ENCODE data around the gene CYYR1.

Gene CYYR1

DNA sequence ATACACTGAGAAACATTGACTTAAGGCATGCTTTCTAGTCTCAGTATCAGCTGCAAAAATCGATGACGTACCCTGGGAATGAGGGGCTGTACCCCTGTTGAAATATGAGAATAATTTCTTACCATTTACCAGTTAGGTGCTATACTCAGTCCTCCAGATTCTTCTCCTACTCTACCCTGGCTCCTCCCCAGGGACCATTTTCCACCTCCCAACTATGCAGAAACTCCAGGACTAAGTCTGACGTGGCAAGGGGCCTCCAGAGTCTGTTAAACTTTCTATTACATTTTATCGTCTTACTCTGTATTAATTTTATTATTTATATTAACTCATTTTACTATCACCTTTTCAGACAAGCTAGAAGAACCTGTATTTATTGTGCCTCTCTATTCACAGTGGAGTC is 124.3 kb downstream of the CYYR1 start:
- Histone ChIP-seq H3K27ac (ENCODE audit: insufficient read depth, low read length, poor library complexity, severe bottlenecking) (no peak overlapping the region), H3K36me3 (ENCODE audit: control insufficient read depth, insufficient read depth, low read length) (no peaks in the 10 kb centered on the region), H3K4me3 (ENCODE audit: insufficient read depth, low read depth, low read length, poor library complexity, severe bottlenecking) (no peak overlapping the region), H3K27me3 (replicated peaks; ENCODE audit: control insufficient read depth, insufficient read depth, low read length, poor library complexity, severe bottlenecking) (no peaks in the 10 kb centered on the region), H3K4me1 (ENCODE audit: control insufficient read depth, insufficient read depth, low read length, poor library complexity, severe bottlenecking) (no peaks in the 10 kb centered on the region), H3K9me3 (ENCODE audit: control insufficient read depth, low read length) (no peaks in the 10 kb centered on the region)
- DNase-seq, result no peak

DNA sequence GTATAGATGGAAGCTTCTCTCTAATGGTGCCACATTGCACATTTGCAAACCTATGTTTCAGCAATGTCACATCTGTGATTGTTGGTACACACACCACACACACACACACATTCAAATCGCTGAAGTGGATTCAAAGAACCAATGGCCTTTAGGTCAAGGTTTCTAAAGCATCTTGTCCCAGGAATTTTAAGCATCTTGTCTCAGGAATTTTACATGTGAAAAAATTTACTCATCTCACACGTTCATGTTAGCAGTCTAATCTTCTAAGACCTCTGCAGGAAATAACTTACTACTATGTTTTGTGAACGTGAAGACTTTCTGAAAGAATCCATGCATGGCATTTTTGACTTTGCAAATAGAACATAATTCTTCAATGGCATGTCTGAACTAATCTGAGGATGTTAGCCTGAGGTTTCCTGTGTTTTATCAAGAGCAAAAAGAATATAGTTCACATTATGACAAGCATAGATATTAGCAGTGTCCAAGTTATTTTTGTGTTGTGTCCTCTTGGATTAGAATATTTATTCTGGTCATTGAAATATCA is 125.1 kb downstream of the CYYR1 start:
- no peak for DNase-seq
- Histone ChIP-seq H3K4me1 (ENCODE audit: control insufficient read depth, insufficient read depth, low read length, poor library complexity, severe bottlenecking) (no peaks in the 10 kb centered on the region), H3K36me3 (ENCODE audit: control insufficient read depth, insufficient read depth, low read length) (no peaks in the 10 kb centered on the region), H3K4me3 (ENCODE audit: insufficient read depth, low read depth, low read length, poor library complexity, severe bottlenecking) (no peak overlapping the region), H3K27me3 (replicated peaks; ENCODE audit: control insufficient read depth, insufficient read depth, low read length, poor library complexity, severe bottlenecking) (no peaks in the 10 kb centered on the region), H3K27ac (ENCODE audit: insufficient read depth, low read length, poor library complexity, severe bottlenecking) (no peak overlapping the region), H3K9me3 (ENCODE audit: control insufficient read depth, low read length) (no peaks in the 10 kb centered on the region)

DNA sequence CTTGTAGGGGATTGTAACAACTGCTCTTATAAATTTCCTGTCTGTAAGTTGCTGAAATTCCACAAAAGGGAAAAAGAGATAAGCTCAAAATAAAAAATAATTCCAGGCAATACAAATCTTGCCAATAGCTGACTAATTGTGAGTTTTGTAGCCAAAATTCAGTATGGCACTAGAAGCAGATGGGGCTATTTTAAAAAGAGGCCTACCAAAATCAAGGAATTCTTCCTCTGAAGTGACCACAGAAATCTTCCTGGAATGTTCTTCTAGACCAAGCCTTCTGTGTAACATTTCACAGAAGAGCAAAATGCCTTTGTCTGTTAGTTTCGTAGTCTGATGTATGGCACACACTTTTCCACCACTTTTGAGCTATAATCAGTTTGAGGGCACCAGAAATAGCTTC is 127.6 kb downstream of the CYYR1 start:
- Histone ChIP-seq H3K27me3 (replicated peaks; ENCODE audit: control insufficient read depth, insufficient read depth, low read length, poor library complexity, severe bottlenecking) (no peaks in the 10 kb centered on the region), H3K27ac (ENCODE audit: insufficient read depth, low read length, poor library complexity, severe bottlenecking) (no peak overlapping the region), H3K4me3 (ENCODE audit: insufficient read depth, low read depth, low read length, poor library complexity, severe bottlenecking) (no peak overlapping the region), H3K4me1 (ENCODE audit: control insufficient read depth, insufficient read depth, low read length, poor library complexity, severe bottlenecking) (no peaks in the 10 kb centered on the region), H3K9me3 (ENCODE audit: control insufficient read depth, low read length) (no peaks in the 10 kb centered on the region), H3K36me3 (ENCODE audit: control insufficient read depth, insufficient read depth, low read length) (no peaks in the 10 kb centered on the region)
- DNase-seq, result no peak

DNA sequence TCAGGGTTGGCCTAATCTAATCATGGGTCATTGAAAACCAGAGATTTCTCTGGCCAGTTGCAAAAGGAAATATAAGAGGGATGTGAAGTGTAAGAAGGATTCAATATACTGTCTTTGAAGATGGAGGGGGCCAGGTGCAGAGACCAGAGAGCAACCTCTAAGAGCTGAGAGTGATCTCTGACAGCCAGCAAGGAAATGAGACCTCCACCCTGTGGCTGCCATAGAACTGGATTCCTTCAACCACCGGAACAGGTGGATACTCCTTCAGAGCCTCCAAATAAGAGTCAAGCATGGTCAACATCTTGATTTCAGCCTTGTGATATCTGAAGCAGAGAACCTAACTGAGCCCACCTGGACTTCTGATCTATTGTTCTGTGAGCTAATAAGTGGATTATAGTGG is 128.4 kb downstream of the CYYR1 start:
- H3K9me3 ChIP-seq (ENCODE audit: control insufficient read depth, low read length), result no peaks in the 10 kb centered on the region
- no peaks in the 10 kb centered on the region for H3K36me3 ChIP-seq (ENCODE audit: control insufficient read depth, insufficient read depth, low read length)
- H3K4me3 ChIP-seq (ENCODE audit: insufficient read depth, low read depth, low read length, poor library complexity, severe bottlenecking), result no peak overlapping the region
- DNase-seq, result no peak
- no peak overlapping the region for H3K27ac ChIP-seq (ENCODE audit: insufficient read depth, low read length, poor library complexity, severe bottlenecking)
- no peaks in the 10 kb centered on the region for H3K4me1 ChIP-seq (ENCODE audit: control insufficient read depth, insufficient read depth, low read length, poor library complexity, severe bottlenecking)
- H3K27me3 ChIP-seq (replicated peaks; ENCODE audit: control insufficient read depth, insufficient read depth, low read length, poor library complexity, severe bottlenecking), result no peaks in the 10 kb centered on the region

DNA sequence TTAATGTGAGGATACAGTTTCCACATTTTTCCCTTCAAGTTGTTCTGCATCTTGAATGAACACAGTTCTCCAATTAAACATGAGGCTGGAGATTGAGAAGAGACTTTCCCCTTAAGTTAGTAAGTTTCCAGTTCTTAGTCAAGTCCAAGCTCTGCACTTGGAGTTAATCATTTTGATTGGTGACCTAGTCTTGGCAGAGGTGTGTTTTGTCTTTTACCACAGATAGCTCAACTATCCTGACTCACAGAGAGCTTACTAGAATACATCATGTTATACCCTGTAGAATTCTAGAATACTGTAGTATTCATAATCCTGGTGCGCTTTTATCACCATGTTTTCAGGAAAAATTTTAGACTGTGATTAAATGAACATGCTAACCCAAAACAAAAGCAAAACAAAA is 129.2 kb downstream of the CYYR1 start:
- no peaks in the 10 kb centered on the region for H3K36me3 ChIP-seq (ENCODE audit: control insufficient read depth, insufficient read depth, low read length)
- no peak overlapping the region for H3K4me3 ChIP-seq (ENCODE audit: insufficient read depth, low read depth, low read length, poor library complexity, severe bottlenecking)
- H3K27me3 ChIP-seq (replicated peaks; ENCODE audit: control insufficient read depth, insufficient read depth, low read length, poor library complexity, severe bottlenecking), result no peaks in the 10 kb centered on the region
- H3K4me1 ChIP-seq (ENCODE audit: control insufficient read depth, insufficient read depth, low read length, poor library complexity, severe bottlenecking), result no peaks in the 10 kb centered on the region
- H3K9me3 ChIP-seq (ENCODE audit: control insufficient read depth, low read length), result no peaks in the 10 kb centered on the region
- DNase-seq, result no peak
- H3K27ac ChIP-seq (ENCODE audit: insufficient read depth, low read length, poor library complexity, severe bottlenecking), result no peak overlapping the region

DNA sequence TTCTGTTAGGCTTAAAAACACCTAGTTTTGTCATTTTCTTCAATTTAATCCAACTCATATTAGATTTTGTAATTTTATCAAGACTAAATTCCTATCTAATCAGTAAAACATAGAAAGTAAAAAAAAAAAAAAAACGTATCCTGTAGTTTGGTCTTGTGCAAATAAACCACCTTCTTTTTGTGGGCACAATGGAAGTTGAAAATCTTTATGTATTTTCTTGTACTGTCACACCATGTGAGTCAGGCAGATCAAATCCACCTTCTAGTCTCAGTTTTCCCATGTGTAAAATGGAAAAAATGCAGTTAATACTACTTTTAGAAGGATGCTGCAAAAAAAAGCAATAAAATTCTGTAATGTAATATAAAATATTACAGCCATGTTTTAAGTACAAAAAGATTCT is 129.8 kb downstream of the CYYR1 start:
- Histone ChIP-seq H3K9me3 (ENCODE audit: control insufficient read depth, low read length) (no peaks in the 10 kb centered on the region), H3K27ac (ENCODE audit: insufficient read depth, low read length, poor library complexity, severe bottlenecking) (no peak overlapping the region), H3K36me3 (ENCODE audit: control insufficient read depth, insufficient read depth, low read length) (no peaks in the 10 kb centered on the region), H3K4me3 (ENCODE audit: insufficient read depth, low read depth, low read length, poor library complexity, severe bottlenecking) (no peak overlapping the region), H3K4me1 (ENCODE audit: control insufficient read depth, insufficient read depth, low read length, poor library complexity, severe bottlenecking) (no peaks in the 10 kb centered on the region), H3K27me3 (replicated peaks; ENCODE audit: control insufficient read depth, insufficient read depth, low read length, poor library complexity, severe bottlenecking) (no peaks in the 10 kb centered on the region)
- DNase-seq, result no peak

DNA sequence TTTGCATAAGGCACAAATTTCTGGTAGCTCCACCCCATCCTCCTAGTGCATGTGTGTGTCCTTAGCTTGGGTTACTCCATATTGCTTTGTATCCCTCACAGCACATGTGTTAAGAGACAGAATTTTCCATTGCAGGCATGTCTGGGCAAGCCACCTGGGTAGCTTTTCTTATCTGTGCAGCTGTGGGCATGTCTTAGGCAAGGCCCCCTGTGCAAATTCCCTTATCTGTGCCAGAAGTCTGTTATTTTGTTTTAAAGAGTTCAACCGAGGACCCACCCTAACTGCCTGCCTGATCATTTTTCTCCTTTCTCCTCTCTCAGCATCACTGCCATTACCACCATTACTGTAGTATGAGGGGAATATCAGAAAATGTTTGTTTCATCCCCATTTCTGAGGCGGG is 131.9 kb downstream of the CYYR1 start:
- no peaks in the 10 kb centered on the region for H3K9me3 ChIP-seq (ENCODE audit: control insufficient read depth, low read length)
- H3K36me3 ChIP-seq (ENCODE audit: control insufficient read depth, insufficient read depth, low read length), result no peaks in the 10 kb centered on the region
- no peaks in the 10 kb centered on the region for H3K4me1 ChIP-seq (ENCODE audit: control insufficient read depth, insufficient read depth, low read length, poor library complexity, severe bottlenecking)
- H3K4me3 ChIP-seq (ENCODE audit: insufficient read depth, low read depth, low read length, poor library complexity, severe bottlenecking), result no peak overlapping the region
- H3K27me3 ChIP-seq (replicated peaks; ENCODE audit: control insufficient read depth, insufficient read depth, low read length, poor library complexity, severe bottlenecking), result no peaks in the 10 kb centered on the region
- H3K27ac ChIP-seq (ENCODE audit: insufficient read depth, low read length, poor library complexity, severe bottlenecking), result no peak overlapping the region
- no peak for DNase-seq

DNA sequence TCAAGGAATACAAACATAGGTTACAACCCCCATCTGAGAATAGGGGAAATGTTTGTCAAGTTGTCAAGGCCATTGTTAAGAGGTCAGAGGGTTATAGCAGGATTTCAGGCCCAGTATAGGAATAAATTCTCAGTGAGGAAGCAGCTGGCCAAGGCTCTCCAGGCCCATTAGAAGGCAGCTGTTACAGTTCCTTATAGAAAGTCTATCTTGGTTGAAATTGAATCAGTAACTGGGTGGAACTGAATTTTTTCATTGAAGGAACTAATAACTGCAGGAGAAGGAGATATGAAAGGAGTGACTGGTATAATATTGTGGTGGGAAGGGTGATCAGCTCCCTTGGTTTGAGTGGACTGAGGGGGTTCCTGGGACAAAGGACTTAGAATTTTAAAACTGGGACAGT is 134.1 kb downstream of the CYYR1 start:
- Histone ChIP-seq H3K4me1 (ENCODE audit: control insufficient read depth, insufficient read depth, low read length, poor library complexity, severe bottlenecking) (no peaks in the 10 kb centered on the region), H3K4me3 (ENCODE audit: insufficient read depth, low read depth, low read length, poor library complexity, severe bottlenecking) (no peak overlapping the region), H3K27ac (ENCODE audit: insufficient read depth, low read length, poor library complexity, severe bottlenecking) (no peak overlapping the region), H3K9me3 (ENCODE audit: control insufficient read depth, low read length) (no peaks in the 10 kb centered on the region), H3K27me3 (replicated peaks; ENCODE audit: control insufficient read depth, insufficient read depth, low read length, poor library complexity, severe bottlenecking) (no peaks in the 10 kb centered on the region), H3K36me3 (ENCODE audit: control insufficient read depth, insufficient read depth, low read length) (no peaks in the 10 kb centered on the region)
- no peak for DNase-seq

DNA sequence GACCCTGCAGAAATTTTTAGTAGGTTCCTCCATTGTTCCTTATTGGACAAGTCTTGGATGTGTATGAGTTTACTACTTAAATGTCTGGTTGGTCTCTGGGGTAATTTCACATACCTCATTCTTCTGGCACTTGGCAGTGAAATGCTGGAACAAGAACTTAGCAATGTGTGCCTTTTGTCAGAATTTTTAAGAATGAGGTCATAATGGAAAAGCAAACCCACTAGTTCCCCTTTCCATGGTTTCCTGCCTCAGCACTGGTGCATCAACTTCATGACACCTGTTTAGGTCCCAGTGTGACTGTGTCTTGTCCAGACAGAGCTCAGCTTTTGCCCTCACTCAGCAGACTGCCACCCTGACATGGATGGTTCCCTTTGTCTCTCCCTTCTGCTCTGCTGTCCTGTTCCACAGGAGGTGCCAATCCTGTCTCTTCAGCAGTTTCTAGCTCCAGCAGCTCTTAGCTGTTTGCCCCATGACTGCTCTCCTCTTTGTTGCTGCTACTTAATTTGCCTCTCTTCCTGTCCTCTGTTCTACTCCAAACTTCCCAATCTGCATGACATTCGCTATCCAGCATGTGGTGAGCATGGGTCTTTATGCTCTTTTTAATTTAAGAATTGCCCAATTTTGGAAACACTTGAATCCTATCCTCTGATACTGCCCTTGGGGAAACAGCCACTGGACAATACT is 135.6 kb downstream of the CYYR1 start:
- no peak overlapping the region for H3K27ac ChIP-seq (ENCODE audit: insufficient read depth, low read length, poor library complexity, severe bottlenecking)
- H3K4me1 ChIP-seq (ENCODE audit: control insufficient read depth, insufficient read depth, low read length, poor library complexity, severe bottlenecking), result no peaks in the 10 kb centered on the region
- DNase-seq, result no peak
- no peaks in the 10 kb centered on the region for H3K36me3 ChIP-seq (ENCODE audit: control insufficient read depth, insufficient read depth, low read length)
- no peaks in the 10 kb centered on the region for H3K27me3 ChIP-seq (replicated peaks; ENCODE audit: control insufficient read depth, insufficient read depth, low read length, poor library complexity, severe bottlenecking)
- H3K9me3 ChIP-seq (ENCODE audit: control insufficient read depth, low read length), result no peaks in the 10 kb centered on the region
- no peak overlapping the region for H3K4me3 ChIP-seq (ENCODE audit: insufficient read depth, low read depth, low read length, poor library complexity, severe bottlenecking)

DNA sequence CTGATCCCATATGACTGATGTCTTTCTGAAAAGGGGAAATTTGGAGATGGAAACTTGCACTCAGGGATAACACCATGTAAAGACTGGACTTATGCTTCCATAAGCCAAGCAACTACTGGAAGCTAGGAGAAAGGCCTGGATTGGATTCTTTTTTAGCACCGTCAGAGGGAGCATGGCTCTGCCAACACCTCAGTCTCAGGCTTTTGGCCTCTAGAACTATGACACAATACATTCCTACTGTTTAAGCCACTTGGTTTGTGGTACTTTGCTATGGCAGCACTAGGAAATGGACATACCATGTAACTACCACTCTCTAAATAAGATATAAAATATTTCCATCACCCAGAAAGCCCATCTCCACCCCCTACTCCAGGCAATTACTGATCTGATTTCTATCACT is 139.7 kb downstream of the CYYR1 start:
- Histone ChIP-seq H3K9me3 (ENCODE audit: control insufficient read depth, low read length) (no peaks in the 10 kb centered on the region), H3K4me3 (ENCODE audit: insufficient read depth, low read depth, low read length, poor library complexity, severe bottlenecking) (no peak overlapping the region), H3K27me3 (replicated peaks; ENCODE audit: control insufficient read depth, insufficient read depth, low read length, poor library complexity, severe bottlenecking) (no peaks in the 10 kb centered on the region), H3K27ac (ENCODE audit: insufficient read depth, low read length, poor library complexity, severe bottlenecking) (no peak overlapping the region), H3K4me1 (ENCODE audit: control insufficient read depth, insufficient read depth, low read length, poor library complexity, severe bottlenecking) (no peaks in the 10 kb centered on the region), H3K36me3 (ENCODE audit: control insufficient read depth, insufficient read depth, low read length) (no peaks in the 10 kb centered on the region)
- DNase-seq, result no peak
